CD14-positive monocyte (primary cell): ENCODE results near the gene SMYD3. TPM values are rescaled to one million over a fixed set of nuclear protein-coding genes. Genes with fewer than 3 reads are reported as not detected.

Experiments
- DNase-seq, 3 donors: peaks; one replicate each; pipeline ENCODE4 v3.0.0-alpha.2; 2011 to 2022
- H2AFZ ChIP-seq: 2 replicates; pipeline ENCODE4 v1.6.0; 2012; ENCODE audit warnings: mild to moderate bottlenecking, low read depth, low read length, inconsistent platforms; ENCODE audit not compliant: insufficient read depth, poor library complexity, severe bottlenecking
- H3K27ac ChIP-seq, 2 donors: 1 replicate in 1 of 2; 2 replicates in 1 of 2; pipeline ENCODE4 v1.5.1; 2012 to 2013; ENCODE audit warnings: low read length in 2 of 2, control low read depth in 1 of 2, inconsistent platforms in 1 of 2, low read depth in 1 of 2, mild to moderate bottlenecking in 1 of 2
- H3K27me3 ChIP-seq, 2 donors: one replicate each; pipeline versions ENCODE4 v1.6.0 to v1.6.1; 2011 to 2013; ENCODE audit warnings: low read length in 2 of 2; ENCODE audit not compliant: control insufficient read depth in 2 of 2, insufficient read depth in 2 of 2
- H3K36me3 ChIP-seq, 2 donors: replicated peaks in 1 of 2; 1 replicate in 1 of 2; 2 replicates in 1 of 2; pipeline versions ENCODE4 v1.5.1 to v1.6.1; 2012 to 2013; ENCODE audit warnings: low read length in 2 of 2, control low read depth in 1 of 2, inconsistent platforms in 1 of 2, mild to moderate bottlenecking in 1 of 2; ENCODE audit not compliant: insufficient read depth in 2 of 2, control insufficient read depth in 1 of 2
- H3K4me1 ChIP-seq, 2 donors: 1 replicate in 1 of 2; 2 replicates in 1 of 2; pipeline versions ENCODE4 v1.5.1 to v1.6.1; 2012 to 2013; ENCODE audit warnings: low read length in 2 of 2, control low read depth in 1 of 2, inconsistent platforms in 1 of 2, mild to moderate bottlenecking in 1 of 2, moderate library complexity in 1 of 2; ENCODE audit not compliant: insufficient read depth in 2 of 2, control insufficient read depth in 1 of 2
- H3K4me2 ChIP-seq: replicated peaks from 2 replicates; pipeline ENCODE3; 2012; ENCODE audit warnings: low read length, moderate library complexity, mild to moderate bottlenecking; ENCODE audit not compliant: poor library complexity, severe bottlenecking; ENCODE audit errors: extremely low read depth
- H3K4me3 ChIP-seq, 3 experiments: fragments of 200-600 bp in 1 of 3; sonication (generic) in 1 of 3; replicated peaks in 1 of 3; 1 replicate in 2 of 3; 2 replicates in 1 of 3; pipeline ENCODE4 v1.5.1; 2011 to 2013; ENCODE audit warnings: low read length in 3 of 3, mild to moderate bottlenecking in 3 of 3, control low read depth in 2 of 3, low read depth in 2 of 3, inconsistent platforms in 1 of 3, moderate library complexity in 1 of 3
- H3K79me2 ChIP-seq: 2 replicates; pipeline ENCODE4 v1.6.0; 2012; ENCODE audit warnings: mild to moderate bottlenecking, control low read depth, inconsistent platforms, low read length, moderate library complexity; ENCODE audit not compliant: insufficient read depth
- H3K9ac ChIP-seq: 2 replicates; pipeline ENCODE4 v1.6.0; 2017; ENCODE audit warnings: low read length, mild to moderate bottlenecking; ENCODE audit not compliant: insufficient read depth, poor library complexity, severe bottlenecking
- H3K9me3 ChIP-seq, 2 donors: replicated peaks in 1 of 2; 1 replicate in 1 of 2; 2 replicates in 1 of 2; pipeline versions ENCODE4 v1.5.1 to v1.6.1; 2012 to 2013; ENCODE audit warnings: low read length in 2 of 2, control low read depth in 1 of 2; ENCODE audit not compliant: control insufficient read depth in 1 of 2, insufficient read depth in 1 of 2
- H4K20me1 ChIP-seq: 2 replicates; pipeline ENCODE4 v1.6.0; 2012; ENCODE audit warnings: mild to moderate bottlenecking, low read length, control low read depth, moderate library complexity; ENCODE audit not compliant: insufficient read depth
- H3K27ac Mint-ChIP-seq, 7 donors: one replicate each; pipeline ENCODE4 v1.8.0; 2020; ENCODE audit warnings: mild to moderate bottlenecking in 7 of 7, mixed read lengths in 7 of 7, moderate library complexity in 6 of 7, inconsistent platforms in 2 of 7
- H3K27me3 Mint-ChIP-seq, 3 donors: one replicate each; pipeline ENCODE4 v1.8.0; 2021 to 2022; ENCODE audit warnings: low read depth in 3 of 3, mild to moderate bottlenecking in 3 of 3, mixed read lengths in 3 of 3, moderate library complexity in 3 of 3, inconsistent platforms in 1 of 3
- H3K36me3 Mint-ChIP-seq, 2 donors: one replicate each; pipeline ENCODE4 v1.8.0; 2020; ENCODE audit warnings: mixed read lengths in 2 of 2, inconsistent platforms in 1 of 2, mild to moderate bottlenecking in 1 of 2
- H3K4me1 Mint-ChIP-seq: one replicate; pipeline ENCODE4 v1.8.0; 2020; ENCODE audit warnings: mild to moderate bottlenecking, mixed read lengths
- H3K4me3 Mint-ChIP-seq, 2 donors: one replicate each; pipeline ENCODE4 v1.8.0; 2020; ENCODE audit warnings: mild to moderate bottlenecking in 2 of 2, mixed read lengths in 2 of 2, moderate library complexity in 1 of 2
- H3K9me3 Mint-ChIP-seq, 7 donors: one replicate each; pipeline ENCODE4 v1.8.0; 2020 to 2022; ENCODE audit warnings: mixed read lengths in 7 of 7, mild to moderate bottlenecking in 6 of 7, moderate library complexity in 6 of 7, inconsistent platforms in 2 of 7
- CTCF ChIP-seq: fragments of 200-600 bp; IDR thresholded peaks from one replicate; pipeline ENCODE4 v1.8.0; 2022; ENCODE audit warnings: antibody characterized with exemption, mild to moderate bottlenecking
- WGBS: methylation state at CpG from one replicate; pipeline ENCODE4 v1.1.5; 2013; ENCODE audit warnings: missing lambda C conversion rate; ENCODE audit not compliant: insufficient coverage; 5-methylcytosine and 5-hydroxymethylcytosine counted together
- intact Hi-C, 2 donors: fragments of 100-400 bp; cut with micrococcal nuclease; formaldehyde crosslinking; loops; one replicate each; pipeline versions ENCODE4 v1.15.0 to v1.15.1; 2023
- polyA plus RNA-seq, 3 donors: library from polyadenylated mRNA; depleted of rRNA in 1 of 3; unstranded in 2 of 3; stranded (reverse) in 1 of 3; fragments of 300-500 nt in 2 of 3; fragments of >200 nt in 1 of 3; fragmentation: Illumina TruSeq in 2 of 3; gene quantifications; 1 replicate in 2 of 3; 2 replicates in 1 of 3; pipeline ENCODE4 v1.2.3, GENCODE V29; 2012 to 2021

SMYD3 gene
- polyA plus RNA-seq, 3 donors, result 2.7 to 8.4 (median 4.0) TPM

- H3K4me1 ChIP-seq, result peaks cover 27 to 60% of the 10 kb centered on the region in 2 donors
- no peaks in the 10 kb centered on the region for H4K20me1 ChIP-seq
- no peak overlapping the region for H3K9ac ChIP-seq
- DNase-seq, result peak; percentile 91 to 98 (median 96)
- peak overlapping the region; percentile 88 to 97 (median 96) for H3K27ac Mint-ChIP-seq
- 0% methylated on average over 3 of the region's 9 CpGs for WGBS
- H3K4me3 Mint-ChIP-seq, result peak overlapping the region in 1 of 2 donors; percentile 82
- peaks cover 0 to 4% of the 10 kb centered on the region in 2 donors for H3K9me3 ChIP-seq
- no peaks in the 10 kb centered on the region for H3K36me3 ChIP-seq
- H3K4me1 Mint-ChIP-seq, result peaks cover 44% of the 10 kb centered on the region
- H3K4me2 ChIP-seq, result peak overlapping the region; percentile 45
- TF ChIP-seq CTCF, result no peak
- intact Hi-C loops, result loop anchor here in 1 of 2 donors (10.0 kb wide), 1 partner anchor 540 kb away; no protein-coding TSS in a partner anchor
- H3K36me3 Mint-ChIP-seq, result peaks cover 0 to 7% of the 10 kb centered on the region in 2 donors
- no peaks in the 10 kb centered on the region for H3K27me3 ChIP-seq
- H3K4me3 ChIP-seq, result peak overlapping the region in 1 of 3 experiments; percentile 43
- peak overlapping the region; percentile 67 to 88 for H3K27ac ChIP-seq
- H3K27me3 Mint-ChIP-seq, result no peaks in the 10 kb centered on the region
- peaks cover 0 to 15% (median 6%) of the 10 kb centered on the region in 7 donors for H3K9me3 Mint-ChIP-seq
- H2AFZ ChIP-seq, result no peak overlapping the region
- H3K79me2 ChIP-seq, result no peaks in the 10 kb centered on the region
These were observed 292.2 kb downstream of the SMYD3 start for GRCh38 chr1:246214708-246215509.

GRCh38 chr1:246213947-246214346 lies 293.1 kb downstream of the SMYD3 start:
- intact Hi-C loops, result loop anchor here in 1 of 2 donors (10.0 kb wide), 1 partner anchor 539 kb away; no protein-coding TSS in a partner anchor
- peaks cover 27 to 54% of the 10 kb centered on the region in 2 donors for H3K4me1 ChIP-seq
- H3K4me1 Mint-ChIP-seq, result peaks cover 40% of the 10 kb centered on the region
- H3K27ac Mint-ChIP-seq, result peak overlapping the region in 6 of 7 donors; percentile 22 to 96 (median 90)
- H3K4me3 Mint-ChIP-seq, result no peak overlapping the region
- H3K9me3 ChIP-seq, result no peaks in the 10 kb centered on the region
- no peak for TF ChIP-seq CTCF
- H3K4me3 ChIP-seq, result peak overlapping the region in 1 of 3 experiments; percentile 4
- no peak for DNase-seq
- peaks cover 0 to 8% (median 3%) of the 10 kb centered on the region in 7 donors for H3K9me3 Mint-ChIP-seq
- no peaks in the 10 kb centered on the region for H3K36me3 ChIP-seq
- H3K27me3 Mint-ChIP-seq, result no peaks in the 10 kb centered on the region
- no peaks in the 10 kb centered on the region for H3K79me2 ChIP-seq
- no peaks in the 10 kb centered on the region for H3K27me3 ChIP-seq
- no peaks in the 10 kb centered on the region for H4K20me1 ChIP-seq
- no peak overlapping the region for H2AFZ ChIP-seq
- no CpG with 5 or more reads among the region's 1 CpG for WGBS
- no peak overlapping the region for H3K9ac ChIP-seq
- H3K4me2 ChIP-seq, result no peak overlapping the region
- H3K27ac ChIP-seq, result peak overlapping the region in 1 of 2 donors; percentile 75
- H3K36me3 Mint-ChIP-seq, result peaks cover 0 to 7% of the 10 kb centered on the region in 2 donors
